ENCODE data around the gene TACC3. TPM values are rescaled to one million over a fixed set of nuclear protein-coding genes. Genes with fewer than 3 reads are reported as not detected.
A peak's percentile ranks its signal among the peaks of the same experiment; 100 is the strongest.

Gene TACC3
- total and polyA plus RNA-seq, 2 of the 8 experiments (the other 6 are each of a cell fraction or from before 2014, with no cell fraction given): 73.8 to 148 TPM

DNA sequence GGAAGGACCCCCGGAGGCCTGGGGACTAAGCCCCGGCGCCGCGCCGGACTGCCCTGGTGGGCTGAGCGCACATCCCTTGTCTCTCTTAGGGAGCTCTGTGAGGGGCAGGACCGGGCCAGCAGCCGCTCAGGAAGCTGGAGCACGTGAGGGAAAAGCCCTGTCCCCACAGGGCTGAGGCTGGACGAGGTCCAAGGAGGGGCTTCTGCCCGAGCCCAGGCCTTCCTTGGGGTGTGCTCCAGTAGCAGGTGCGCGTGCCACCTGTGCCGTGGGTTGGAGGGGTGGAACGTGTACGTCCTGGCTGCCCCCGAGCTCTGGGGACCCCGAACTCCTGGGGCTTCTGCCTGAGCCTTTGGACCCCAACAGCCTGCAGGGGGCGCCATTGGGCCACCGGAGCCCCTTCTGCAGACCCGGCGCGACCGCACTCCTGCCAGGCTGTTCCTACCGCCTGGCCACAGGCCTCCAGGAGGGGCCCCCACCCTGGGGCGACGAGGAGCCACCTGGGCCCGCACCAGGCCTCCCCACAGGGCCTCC, 27.2 kb downstream of the TACC3 start:
- no peak overlapping the region for H2AFZ ChIP-seq (ENCODE audit: low read length)
- TF ChIP-seq BRCA1 (IDR thresholded peaks at IDR 0.05; ENCODE audit: low read depth, low read length) (no peak), NRF1 (IDR thresholded peaks at IDR 0.05; ENCODE audit: low read depth, low read length) (no peak), ASH2L (IDR thresholded peaks at IDR 0.05; ENCODE audit: low read length) (no peak), SIRT6 (IDR thresholded peaks at IDR 0.05; ENCODE audit: low read length) (no peak), TAF7 (optimal IDR thresholded peaks at IDR 0.05; ENCODE audit: borderline replicate concordance, low read depth, low read length) (no peak), SP4 (IDR thresholded peaks at IDR 0.05; ENCODE audit: low read length) (no peak), CHD2 (IDR thresholded peaks at IDR 0.05; ENCODE audit: low read length) (no peak), HDAC2 (IDR thresholded peaks at IDR 0.05; ENCODE audit: borderline replicate concordance in 1 of 2, low read depth in 2 of 2, low read length in 2 of 2) (0 out of 4 replicates have a peak, but pooled peaks of 1 of the 2 experiments have one; percentile 55), MAFK (IDR thresholded peaks at IDR 0.05; ENCODE audit: low read depth, low read length) (no peak), CBX8 (IDR thresholded peaks at IDR 0.05; ENCODE audit: borderline replicate concordance, low read depth, low read length) (no peak)
- TF ChIP-seq, protein P1, sequence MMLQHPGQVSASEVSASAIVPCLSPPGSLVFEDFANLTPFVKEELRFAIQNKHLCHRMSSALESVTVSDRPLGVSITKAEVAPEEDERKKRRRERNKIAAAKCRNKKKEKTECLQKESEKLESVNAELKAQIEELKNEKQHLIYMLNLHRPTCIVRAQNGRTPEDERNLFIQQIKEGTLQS (IDR thresholded peaks at IDR 0.05; ENCODE audit: insufficient read depth, low read depth, low read length): no peak

More for the DNA sequence above, 27.2 kb downstream of the TACC3 start:
- no peak overlapping the region for H2AK5ac ChIP-seq (ENCODE audit: low read depth, low read length)
- H3K9ac ChIP-seq (replicated peaks in 1 of 4; ENCODE audit: extremely low read depth in 1 of 4, low read depth in 3 of 4, low read length in 3 of 4): no peak overlapping the region
- CTCF ChIA-PET (ENCODE audit: partially characterized antibody): interaction anchor here (0.6 to 52.9 kb wide), 22 partner anchors 12 to 747 kb away, joined by 3 to 2507 read pairs (median 6); partner anchors contain the start of genes FGFR3 and SLBP
- no peaks in the 10 kb centered on the region for H3K79me1 ChIP-seq (ENCODE audit: low read depth, low read length)
- H3K79me2 ChIP-seq (ENCODE audit: control insufficient read depth in 1 of 2, insufficient read depth in 2 of 2, low read length in 2 of 2): no peaks in the 10 kb centered on the region
- no peak for FAIRE-seq
- H2BK20ac ChIP-seq (ENCODE audit: low read length): no peak overlapping the region
- H2BK12ac ChIP-seq (ENCODE audit: low read depth, low read length): no peak overlapping the region
- peaks cover 0 to 15% (median 11%) of the 10 kb centered on the region in 4 experiments; a peak in 6 of 7 replicates for H3K4me1 ChIP-seq (replicated peaks in 1 of 4; ENCODE audit: control insufficient read depth in 3 of 4, insufficient read depth in 4 of 4, low read length in 3 of 4)
- no peak overlapping the region for H4K91ac ChIP-seq (replicated peaks; ENCODE audit: insufficient read length, low read length)
- H3K36me3 ChIP-seq (ENCODE audit: control insufficient read depth in 2 of 4, insufficient read depth in 4 of 4, low read length in 3 of 4): peaks cover 0 to 17% (median 13%) of the 10 kb centered on the region in 4 experiments; a peak in 6 of 8 replicates
- no peaks in the 10 kb centered on the region for H3K23me2 ChIP-seq (ENCODE audit: low read depth, low read length)
- peaks cover 0 to 4% (median 0%) of the 10 kb centered on the region in 4 experiments; a peak in 2 of 7 replicates for H3K27me3 ChIP-seq (replicated peaks in 1 of 4; ENCODE audit: control insufficient read depth in 3 of 4, extremely low read depth in 1 of 4, insufficient read depth in 3 of 4, low read length in 3 of 4)
- no peak overlapping the region for H3K4ac ChIP-seq (replicated peaks; ENCODE audit: insufficient read length, low read depth, low read length)
- H3K4me2 ChIP-seq (ENCODE audit: insufficient read depth in 1 of 2, low read depth in 2 of 2, low read length in 2 of 2): peak overlapping the region in 1 of 2 experiments; percentile 71; a peak in 3 of 4 replicates
- H4K20me1 ChIP-seq (replicated peaks in 1 of 2; ENCODE audit: control insufficient read depth in 1 of 2, insufficient read depth in 2 of 2, low read length in 2 of 2): peaks cover 4% of the 10 kb centered on the region in 2 experiments
- H4K5ac ChIP-seq (ENCODE audit: insufficient read length, low read depth, low read length): no peak overlapping the region
- peak; percentile 57 to 96 for DNase-seq (ENCODE audit: low read depth in 1 of 2, low spot score in 2 of 2)
- no peak overlapping the region; the same call in 1 of the 2 replicates for H4K8ac ChIP-seq (ENCODE audit: extremely low read depth, insufficient read depth, low read length)
- no peak overlapping the region for H3K23ac ChIP-seq (ENCODE audit: insufficient read length)
- H3K4me3 ChIP-seq (ENCODE audit: extremely low read depth in 1 of 4, insufficient read depth in 2 of 4, low read depth in 3 of 4, low read length in 4 of 4): peak overlapping the region in 1 of 4 experiments; percentile 34; a peak in 1 of 8 replicates
- no peaks in the 10 kb centered on the region for H3K9me3 ChIP-seq (ENCODE audit: insufficient read depth in 2 of 2, low read depth in 1 of 2, low read length in 1 of 2)
- no peak overlapping the region for H3K56ac ChIP-seq (replicated peaks; ENCODE audit: insufficient read length, low read depth, low read length)
- POLR2A ChIA-PET (ENCODE audit: partially characterized antibody): interaction anchor here (0.6 to 5.6 kb wide), 13 partner anchors 12 to 991 kb away, joined by 3 to 38 read pairs (median 4); no protein-coding TSS in a partner anchor
- H3K27ac ChIP-seq (ENCODE audit: low read depth, low read length): no peak overlapping the region
- H2BK5ac ChIP-seq (ENCODE audit: low read depth, low read length): no peak overlapping the region
- H2BK120ac ChIP-seq (replicated peaks; ENCODE audit: low read depth, low read length): no peak overlapping the region
- peak overlapping the region; percentile 72; the same call in 1 of the 2 replicates for H2BK15ac ChIP-seq (ENCODE audit: low read length)
- H3K18ac ChIP-seq (ENCODE audit: extremely low read depth, low read length): no peak overlapping the region
- no peak overlapping the region for H3K14ac ChIP-seq (ENCODE audit: insufficient read length)
- 23% methylated on average over 21 of the region's 29 CpGs; no CpG with 5 or more reads in 1 of the 2 experiments for WGBS, 2 experiments (ENCODE audit: extremely low coverage in 1 of 2, insufficient coverage in 1 of 2, insufficient read length in 1 of 2, insufficient replicate concordance in 2 of 2, low coverage in 1 of 2, low lambda C conversion rate in 2 of 2, missing lambda C conversion rate in 1 of 2)
